IPS-NIHi11 (cell line): ENCODE measurements around the gene MEX3C.

Experiments used
- DNase-seq: peaks from one replicate; pipeline ENCODE4 v3.0.0; 2012; ENCODE audit warnings: mixed read lengths, low spot score

The MEX3C gene

GRCh38 chr18:51153659-51154371, 43.7 kb downstream of the MEX3C start:
- no peak for DNase-seq

DNA sequence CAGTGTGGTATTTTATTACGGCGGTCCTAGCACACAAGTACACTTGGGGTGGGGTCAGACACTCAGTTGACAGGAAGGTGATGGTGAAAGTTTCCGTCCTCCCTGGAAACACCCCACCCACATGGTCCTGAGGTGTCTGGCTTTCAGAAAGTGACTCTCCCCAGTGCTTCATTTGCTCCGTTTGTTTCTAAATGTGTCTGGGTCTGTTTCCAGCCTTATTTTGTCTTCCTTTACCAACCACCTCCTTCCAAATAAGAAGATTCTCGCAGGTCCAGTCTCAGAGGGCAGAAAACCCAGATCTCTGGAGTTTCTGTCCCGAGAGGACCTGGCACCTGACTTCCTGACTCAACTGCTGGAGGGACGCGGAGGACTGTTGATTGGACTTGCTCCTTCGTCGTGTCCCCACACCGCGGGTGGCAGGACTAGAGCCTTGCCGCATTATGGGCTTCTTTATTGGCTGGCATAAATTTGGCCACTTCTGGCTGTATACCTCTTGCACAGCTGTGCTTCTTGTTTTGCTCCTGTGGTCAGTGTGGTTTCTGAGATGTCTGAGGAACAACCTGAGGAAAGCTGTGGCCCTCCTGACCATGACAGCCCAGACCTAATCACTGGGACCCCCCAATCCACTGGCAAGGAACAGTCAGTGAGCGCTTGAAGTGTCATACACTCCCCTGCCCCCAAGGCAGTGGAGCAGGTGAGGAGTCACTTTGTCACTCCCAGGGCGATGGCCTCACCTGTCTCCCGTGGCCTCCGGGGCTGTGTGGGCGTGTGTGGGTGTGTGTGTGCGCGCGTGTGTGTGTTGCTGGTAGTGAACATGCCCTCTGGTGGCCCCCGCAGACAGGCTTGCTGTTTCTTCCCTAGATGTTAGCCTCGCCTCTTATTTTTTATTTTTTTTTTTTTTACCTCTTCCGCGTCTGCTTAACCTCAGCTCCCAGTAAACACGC, 45.6 kb downstream of the MEX3C start:
- DNase-seq: no peak

DNA sequence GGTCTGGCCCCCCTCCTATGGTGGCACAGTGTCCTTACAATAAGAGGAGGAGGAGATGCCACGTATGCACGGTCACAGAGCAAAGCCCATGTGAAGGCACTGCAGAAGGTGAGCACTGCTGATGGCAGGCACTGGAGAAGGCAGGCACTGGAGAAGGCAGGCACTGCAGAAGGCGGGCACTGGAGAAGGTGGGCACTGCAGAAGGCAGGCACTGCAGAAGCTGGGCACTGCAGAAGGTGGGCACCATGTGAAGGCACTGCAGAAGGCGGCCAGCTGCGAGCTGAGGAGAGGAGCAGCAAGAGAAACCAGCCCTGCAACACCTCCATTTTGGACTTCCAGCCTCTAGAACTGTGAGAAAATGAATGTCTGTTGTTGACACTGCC, 46.3 kb downstream of the MEX3C start:
- DNase-seq: no peak

DNA sequence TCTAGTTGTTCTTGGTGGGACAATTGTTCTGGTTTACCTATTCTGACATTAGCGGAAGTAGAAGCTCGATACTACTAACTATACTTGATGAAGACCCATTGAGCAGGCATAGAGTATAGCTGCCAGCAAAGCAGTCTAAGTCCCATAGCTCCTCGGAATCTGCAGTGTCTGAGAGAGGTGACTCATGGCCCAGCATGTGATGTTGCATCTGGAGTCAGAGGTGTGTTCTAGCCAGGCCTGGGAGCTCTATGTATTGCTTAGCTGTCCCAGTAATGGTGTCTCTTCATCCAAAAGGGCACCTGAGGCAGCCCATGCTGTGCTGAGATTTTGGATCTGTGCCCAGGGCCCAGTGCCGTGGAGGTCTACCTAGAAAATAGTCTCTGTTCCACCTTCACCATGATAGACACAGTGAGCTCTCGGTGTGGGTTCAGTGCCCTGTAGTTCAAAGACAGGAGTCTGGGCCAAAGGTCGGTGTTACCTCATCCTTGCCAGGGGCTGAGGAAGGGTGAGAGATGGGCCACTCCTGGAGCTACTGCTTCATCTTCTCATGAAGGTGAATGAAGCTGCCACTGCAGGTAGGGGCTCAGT, 47.3 kb downstream of the MEX3C start:
- DNase-seq: no peak

GRCh38 chr18:51149670-51150069, 47.8 kb downstream of the MEX3C start:
- no peak for DNase-seq

DNA sequence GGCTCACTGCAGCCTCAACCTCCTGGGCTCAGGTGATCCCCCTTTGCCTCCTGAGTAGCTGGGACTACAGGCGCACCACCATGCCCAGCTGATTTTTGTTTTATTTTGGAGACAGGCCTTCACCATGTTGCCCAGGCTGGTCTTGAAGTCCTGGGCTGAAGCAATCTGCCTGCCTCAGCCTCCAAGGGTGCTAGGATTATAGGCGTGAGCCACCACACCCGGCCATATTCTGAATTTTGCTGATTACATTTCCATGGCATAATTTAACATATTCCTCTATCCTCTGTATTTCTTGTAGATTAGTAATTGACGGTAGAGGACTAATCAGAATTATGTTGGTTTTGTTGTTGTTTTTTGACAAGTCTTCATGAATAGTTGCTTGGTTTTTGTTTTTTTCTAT, 50.6 kb downstream of the MEX3C start:
- DNase-seq: no peak

DNA sequence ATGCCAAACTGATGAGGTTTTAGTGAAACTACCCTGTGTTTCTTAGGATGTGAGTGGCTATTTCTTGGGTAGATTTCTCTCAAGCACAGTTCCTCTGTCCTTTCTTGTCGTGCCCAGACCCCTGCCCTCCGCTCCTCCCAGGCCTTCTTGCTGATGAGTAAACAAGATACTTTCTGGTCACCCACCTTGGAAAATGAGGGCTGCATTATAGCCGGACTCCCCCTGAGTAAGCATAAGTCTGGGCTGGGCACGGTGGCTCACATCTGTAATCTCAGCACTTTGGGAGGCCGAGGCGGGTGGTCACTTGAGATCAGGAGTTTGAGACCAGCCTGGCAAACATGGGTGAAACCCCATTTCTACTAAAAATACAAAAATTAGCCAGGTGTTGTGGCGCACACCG, 58.5 kb downstream of the MEX3C start:
- DNase-seq: no peak

DNA sequence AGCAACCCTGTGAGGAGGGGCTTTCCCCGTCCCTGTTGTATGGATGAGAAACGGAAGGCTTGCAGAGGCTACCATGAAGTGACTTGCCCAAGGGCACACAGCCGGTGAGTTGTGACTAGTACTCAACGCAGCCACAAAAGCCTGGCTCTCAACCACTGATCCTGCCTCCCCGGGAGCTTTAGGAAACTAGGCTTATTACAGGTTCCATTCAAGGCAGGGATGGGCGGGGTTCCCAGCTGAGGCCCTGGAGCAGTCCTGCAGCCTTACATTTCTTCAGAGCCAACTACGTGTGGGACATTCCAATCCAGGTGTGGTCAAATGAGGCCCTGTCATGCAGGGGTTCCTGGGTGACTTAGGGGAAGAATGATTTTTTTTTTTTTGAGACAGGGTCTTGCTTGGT, 59.6 kb downstream of the MEX3C start:
- no peak for DNase-seq

- no peak for DNase-seq
Measured at GRCh38 chr18:51137026-51137729, 60.3 kb downstream of the MEX3C start.

GRCh38 chr18:51135795-51136194, 61.7 kb downstream of the MEX3C start:
- DNase-seq: no peak

- DNase-seq: no peak
Measured at GRCh38 chr18:51135364-51135763, 62.1 kb downstream of the MEX3C start.

GRCh38 chr18:51134721-51135120, 62.8 kb downstream of the MEX3C start:
- no peak for DNase-seq

GRCh38 chr18:51133580-51134160, 63.8 kb downstream of the MEX3C start:
- DNase-seq: no peak

DNA sequence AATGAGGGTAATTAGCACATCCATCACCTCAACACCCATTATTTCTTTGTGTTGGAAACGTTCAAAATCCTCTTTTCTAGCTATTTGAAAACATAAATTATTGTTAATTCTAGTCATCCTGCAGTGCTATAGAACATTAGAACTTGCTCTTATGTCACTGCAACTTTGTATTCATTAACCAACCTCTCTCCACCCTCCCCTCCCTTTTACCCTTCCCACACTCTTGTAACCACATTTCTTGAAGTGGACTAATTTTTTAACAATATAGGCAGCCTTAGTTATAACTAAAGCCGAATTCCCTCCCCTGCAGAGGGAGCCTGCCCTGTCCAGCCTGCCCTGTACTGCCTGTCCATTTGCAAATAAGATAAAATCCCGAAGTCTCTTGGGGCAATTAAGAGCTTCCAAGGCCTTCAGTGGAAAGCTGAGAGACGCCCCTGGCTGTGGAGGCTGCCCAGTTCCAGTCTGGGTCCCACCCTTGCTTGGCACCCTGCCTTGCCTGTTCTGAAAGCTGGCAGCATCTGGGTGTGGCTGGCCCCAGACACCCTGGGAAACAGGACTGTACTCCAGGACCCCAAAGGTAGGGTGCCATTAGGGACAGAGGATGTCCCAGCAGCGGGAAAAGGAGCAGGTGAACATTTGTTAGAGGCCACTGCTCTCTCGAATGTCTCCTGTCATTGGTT, 65.1 kb downstream of the MEX3C start:
- DNase-seq: no peak

GRCh38 chr18:51128533-51128932, 68.9 kb downstream of the MEX3C start:
- DNase-seq: no peak

DNA sequence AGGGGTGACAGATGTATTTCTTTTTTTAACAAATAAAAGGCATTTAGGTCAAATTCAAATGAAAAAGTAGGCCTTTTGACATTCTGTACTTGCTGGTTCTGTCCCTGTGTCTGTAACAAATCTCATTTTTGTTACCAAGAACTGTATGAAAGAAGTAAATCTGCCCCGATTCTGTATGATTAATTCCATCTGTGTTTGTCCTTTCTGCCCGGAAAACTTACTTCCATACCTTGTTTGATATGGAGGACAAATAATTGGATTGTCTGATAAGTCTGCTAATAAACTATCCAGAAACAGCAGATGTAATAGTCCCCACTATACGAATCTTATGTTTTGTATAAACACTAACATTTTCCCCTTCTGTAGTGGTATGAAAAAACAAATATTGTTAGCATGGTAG, 69.8 kb downstream of the MEX3C start:
- DNase-seq: no peak

DNA sequence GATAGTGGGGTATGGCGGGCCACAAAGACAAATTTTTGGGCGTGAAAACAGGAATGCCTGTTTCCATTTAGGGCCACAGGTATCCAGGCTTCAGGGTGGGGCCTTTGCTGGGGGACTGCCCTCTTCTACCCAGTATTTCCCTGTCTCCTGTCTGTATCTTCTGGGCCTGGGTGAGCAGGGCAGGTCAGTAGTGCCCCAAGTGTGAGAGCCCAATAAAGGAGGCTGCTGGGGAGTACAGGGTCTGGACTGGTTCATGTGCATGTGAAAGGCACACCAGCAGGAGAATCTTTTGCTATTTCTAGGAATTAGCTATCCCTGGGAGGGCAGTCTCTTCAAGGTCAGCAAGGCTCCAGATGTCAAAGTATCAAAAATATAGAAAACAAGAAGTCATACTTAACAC, 71.5 kb downstream of the MEX3C start:
- DNase-seq: no peak
